ENCODE data around the gene GAMT.

- TF ChIP-seq CTCF (conservative IDR thresholded peaks at IDR 0.05 in 1 of 2, IDR thresholded peaks at IDR 0.05 in 1 of 2; ENCODE audit: low read depth in 1 of 2, low read length in 2 of 2) (no peak), EZH2 (IDR thresholded peaks at IDR 0.05; ENCODE audit: low read length, missing control alignments) (no peak)
Observed at GRCh38 chr19:1421958-1422305, 20.6 kb upstream of the GAMT start.
